ENCODE measurements around the gene DCAF16. TPM values are rescaled to one million over a fixed set of nuclear protein-coding genes. Genes with fewer than 3 reads are reported as not detected.

Gene DCAF16
- total and polyA plus RNA-seq, 10 donors = 9.2 to 41.7 (median 26.1) TPM

- DNase-seq = no peak
- no peak overlapping the region for H3K27ac ChIP-seq
- peaks cover 0 to 46% (median 32%) of the 10 kb centered on the region in 7 donors for H3K27me3 ChIP-seq (replicated peaks in 1 of 7)
- peak overlapping the region in 7 of 8 donors; percentile 10 to 61 (median 31) for H3K4me3 ChIP-seq
- WGBS, 5 donors = 14 to 33% (median 18%) methylated on average over 9 to 31 of the region's 31 CpGs
- intact Hi-C loops (cut with DNase I; ENCODE audit: low total_unique reads) = no loop called here
- peaks cover 0 to 20% (median 13%) of the 10 kb centered on the region in 6 donors for H3K4me1 ChIP-seq
- H3K36me3 ChIP-seq = no peaks in the 10 kb centered on the region
- TF ChIP-seq POLR2A (IDR thresholded peaks at IDR 0.05) (no peak), POLR2AphosphoS5 (IDR thresholded peaks at IDR 0.05) (no peak), CTCF (IDR thresholded peaks at IDR 0.05 in 8 of 11, conservative IDR thresholded peaks at IDR 0.05 in 3 of 11) (no peak)
- H3K9me3 ChIP-seq = no peaks in the 10 kb centered on the region
Observed at GRCh38 chr4:17780501-17781299, 29.9 kb downstream of the DCAF16 start.

- intact Hi-C loops (cut with DNase I; ENCODE audit: low total_unique reads) = no loop called here
- DNase-seq = no peak
- Histone ChIP-seq H3K36me3 (no peaks in the 10 kb centered on the region), H3K27ac (no peak overlapping the region), H3K4me1 (peaks cover 0 to 20% (median 13%) of the 10 kb centered on the region in 6 donors), H3K27me3 (replicated peaks in 1 of 7) (peaks cover 0 to 46% (median 32%) of the 10 kb centered on the region in 7 donors), H3K4me3 (no peak overlapping the region), H3K9me3 (no peaks in the 10 kb centered on the region)
- 80 to 99% (median 93%) methylated on average over 3 of the region's 3 CpGs for WGBS, 5 donors
- no peak for TF ChIP-seq POLR2AphosphoS5 (IDR thresholded peaks at IDR 0.05)
- TF ChIP-seq CTCF (IDR thresholded peaks at IDR 0.05 in 8 of 11, conservative IDR thresholded peaks at IDR 0.05 in 3 of 11) = no peak
- no peak for TF ChIP-seq POLR2A (IDR thresholded peaks at IDR 0.05)
Observed at GRCh38 chr4:17778431-17778830, 32.1 kb downstream of the DCAF16 start.

GRCh38 chr4:17773135-17773698, 37.3 kb downstream of the DCAF16 start:
- WGBS, 5 donors = 67 to 74% (median 72%) methylated on average over 10 of the region's 10 CpGs
- H3K27ac ChIP-seq = no peak overlapping the region

GRCh38 chr4:17771284-17771908, 39.2 kb downstream of the DCAF16 start:
- no peak overlapping the region for H3K4me3 ChIP-seq
- H3K27ac ChIP-seq = no peak overlapping the region
- no peak for TF ChIP-seq POLR2A (IDR thresholded peaks at IDR 0.05)
- TF ChIP-seq POLR2AphosphoS5 (IDR thresholded peaks at IDR 0.05) = no peak
- no peak for TF ChIP-seq CTCF (IDR thresholded peaks at IDR 0.05 in 8 of 11, conservative IDR thresholded peaks at IDR 0.05 in 3 of 11)
- H3K36me3 ChIP-seq = no peaks in the 10 kb centered on the region
- peaks cover 0 to 10% (median 3%) of the 10 kb centered on the region in 8 donors for H3K9me3 ChIP-seq
- intact Hi-C loops (cut with DNase I; ENCODE audit: low total_unique reads) = no loop called here
- H3K4me1 ChIP-seq = no peaks in the 10 kb centered on the region
- 60 to 78% (median 76%) methylated on average over 8 of the region's 8 CpGs for WGBS, 5 donors
- H3K27me3 ChIP-seq (replicated peaks in 1 of 7) = peaks cover 0 to 4% (median 0%) of the 10 kb centered on the region in 7 donors
- no peak for DNase-seq

More at GRCh38 chr4:17773135-17773698, 37.3 kb downstream of the DCAF16 start:
- H3K36me3 ChIP-seq = no peaks in the 10 kb centered on the region
- DNase-seq = no peak
- no peaks in the 10 kb centered on the region for H3K9me3 ChIP-seq
- H3K4me3 ChIP-seq = no peak overlapping the region
- no peak for TF ChIP-seq POLR2A (IDR thresholded peaks at IDR 0.05)
- no peak for TF ChIP-seq POLR2AphosphoS5 (IDR thresholded peaks at IDR 0.05)
- H3K4me1 ChIP-seq = no peaks in the 10 kb centered on the region
- intact Hi-C loops (cut with DNase I; ENCODE audit: low total_unique reads) = no loop called here
- peaks cover 0 to 2% (median 0%) of the 10 kb centered on the region in 7 donors for H3K27me3 ChIP-seq (replicated peaks in 1 of 7)
